Measurements from ENCODE around the gene LAMB1. TPM values are rescaled to one million over a fixed set of nuclear protein-coding genes. Genes with fewer than 3 reads are reported as not detected.

The LAMB1 gene
- polyA plus RNA-seq, 1 donor from 2014 or later: not detected

GRCh38 chr7:107975394-107976013 lies 27.5 kb downstream of the LAMB1 start:
- Mint-ChIP-seq H3K27me3 (peaks cover 1% of the 10 kb centered on the region), H3K27ac (no peak overlapping the region), H3K9me3 (no peaks in the 10 kb centered on the region), H3K36me3 (no peaks in the 10 kb centered on the region), H3K4me1 (no peaks in the 10 kb centered on the region), H3K4me3 (no peak overlapping the region)

GRCh38 chr7:107973861-107974260 lies 29.1 kb downstream of the LAMB1 start:
- Mint-ChIP-seq H3K9me3 (no peaks in the 10 kb centered on the region), H3K27me3 (peaks cover 4% of the 10 kb centered on the region), H3K4me3 (no peak overlapping the region), H3K36me3 (no peaks in the 10 kb centered on the region), H3K4me1 (no peaks in the 10 kb centered on the region), H3K27ac (no peak overlapping the region)

- Mint-ChIP-seq H3K4me1 (no peaks in the 10 kb centered on the region), H3K9me3 (no peaks in the 10 kb centered on the region), H3K36me3 (no peaks in the 10 kb centered on the region), H3K27ac (no peak overlapping the region), H3K4me3 (no peak overlapping the region), H3K27me3 (peaks cover 4% of the 10 kb centered on the region)
Measured at GRCh38 chr7:107972941-107973376, 30.0 kb downstream of the LAMB1 start.

- H3K4me3 Mint-ChIP-seq: no peak overlapping the region
- peaks cover 3% of the 10 kb centered on the region for H3K27me3 Mint-ChIP-seq
- H3K36me3 Mint-ChIP-seq: no peaks in the 10 kb centered on the region
- no peaks in the 10 kb centered on the region for H3K4me1 Mint-ChIP-seq
- H3K27ac Mint-ChIP-seq: no peak overlapping the region
- H3K9me3 Mint-ChIP-seq: no peaks in the 10 kb centered on the region
Measured at GRCh38 chr7:107972075-107972482, 30.9 kb downstream of the LAMB1 start.

GRCh38 chr7:107971613-107972012 lies 31.3 kb downstream of the LAMB1 start:
- Mint-ChIP-seq H3K9me3 (no peaks in the 10 kb centered on the region), H3K27me3 (peaks cover 3% of the 10 kb centered on the region), H3K36me3 (no peaks in the 10 kb centered on the region), H3K4me1 (no peaks in the 10 kb centered on the region), H3K27ac (no peak overlapping the region), H3K4me3 (no peak overlapping the region)

- Mint-ChIP-seq H3K9me3 (no peaks in the 10 kb centered on the region), H3K27ac (no peak overlapping the region), H3K4me3 (no peak overlapping the region), H3K27me3 (peaks cover 3% of the 10 kb centered on the region), H3K36me3 (no peaks in the 10 kb centered on the region), H3K4me1 (no peaks in the 10 kb centered on the region)
Measured at GRCh38 chr7:107971100-107971499, 31.9 kb downstream of the LAMB1 start.

- no peaks in the 10 kb centered on the region for H3K9me3 Mint-ChIP-seq
- H3K27ac Mint-ChIP-seq: no peak overlapping the region
- no peak overlapping the region for H3K4me3 Mint-ChIP-seq
- no peaks in the 10 kb centered on the region for H3K36me3 Mint-ChIP-seq
- H3K27me3 Mint-ChIP-seq: peaks cover 6% of the 10 kb centered on the region
- H3K4me1 Mint-ChIP-seq: no peaks in the 10 kb centered on the region
Measured at GRCh38 chr7:107969856-107970255, 33.1 kb downstream of the LAMB1 start.

- peaks cover 8% of the 10 kb centered on the region for H3K27me3 Mint-ChIP-seq
- no peak overlapping the region for H3K4me3 Mint-ChIP-seq
- H3K9me3 Mint-ChIP-seq: no peaks in the 10 kb centered on the region
- no peak overlapping the region for H3K27ac Mint-ChIP-seq
- H3K36me3 Mint-ChIP-seq: no peaks in the 10 kb centered on the region
- no peaks in the 10 kb centered on the region for H3K4me1 Mint-ChIP-seq
Measured at GRCh38 chr7:107968449-107968848, 34.5 kb downstream of the LAMB1 start.

GRCh38 chr7:107967420-107967819 lies 35.5 kb downstream of the LAMB1 start:
- H3K4me1 Mint-ChIP-seq: no peaks in the 10 kb centered on the region
- no peak overlapping the region for H3K4me3 Mint-ChIP-seq
- H3K36me3 Mint-ChIP-seq: no peaks in the 10 kb centered on the region
- no peaks in the 10 kb centered on the region for H3K9me3 Mint-ChIP-seq
- no peak overlapping the region for H3K27ac Mint-ChIP-seq
- H3K27me3 Mint-ChIP-seq: peaks cover 8% of the 10 kb centered on the region

- no peak overlapping the region for H3K27ac Mint-ChIP-seq
Measured at GRCh38 chr7:107966711-107967110, 36.2 kb downstream of the LAMB1 start.

GRCh38 chr7:107964510-107964909 lies 38.5 kb downstream of the LAMB1 start:
- Mint-ChIP-seq H3K36me3 (peaks cover 2% of the 10 kb centered on the region), H3K27me3 (peaks cover 5% of the 10 kb centered on the region), H3K9me3 (no peaks in the 10 kb centered on the region), H3K27ac (no peak overlapping the region), H3K4me3 (no peak overlapping the region), H3K4me1 (no peaks in the 10 kb centered on the region)

More at GRCh38 chr7:107966711-107967110, 36.2 kb downstream of the LAMB1 start:
- Mint-ChIP-seq H3K27me3 (peaks cover 8% of the 10 kb centered on the region), H3K36me3 (no peaks in the 10 kb centered on the region), H3K4me1 (no peaks in the 10 kb centered on the region), H3K4me3 (no peak overlapping the region), H3K9me3 (no peaks in the 10 kb centered on the region)

- H3K36me3 Mint-ChIP-seq: peaks cover 2% of the 10 kb centered on the region
- H3K4me1 Mint-ChIP-seq: no peaks in the 10 kb centered on the region
- no peak overlapping the region for H3K4me3 Mint-ChIP-seq
- H3K27me3 Mint-ChIP-seq: peaks cover 5% of the 10 kb centered on the region
- no peak overlapping the region for H3K27ac Mint-ChIP-seq
- H3K9me3 Mint-ChIP-seq: no peaks in the 10 kb centered on the region
Measured at GRCh38 chr7:107962817-107963216, 40.1 kb downstream of the LAMB1 start.

- Mint-ChIP-seq H3K36me3 (peaks cover 2% of the 10 kb centered on the region), H3K4me3 (no peak overlapping the region), H3K4me1 (no peaks in the 10 kb centered on the region), H3K27ac (no peak overlapping the region), H3K27me3 (peaks cover 5% of the 10 kb centered on the region), H3K9me3 (no peaks in the 10 kb centered on the region)
Measured at GRCh38 chr7:107961405-107961804, 41.6 kb downstream of the LAMB1 start.

GRCh38 chr7:107960272-107960671 lies 42.7 kb downstream of the LAMB1 start:
- Mint-ChIP-seq H3K4me1 (no peaks in the 10 kb centered on the region), H3K27ac (no peak overlapping the region), H3K36me3 (peaks cover 2% of the 10 kb centered on the region), H3K27me3 (peaks cover 7% of the 10 kb centered on the region), H3K4me3 (no peak overlapping the region), H3K9me3 (no peaks in the 10 kb centered on the region)

GRCh38 chr7:107959527-107959898 lies 43.4 kb downstream of the LAMB1 start:
- Mint-ChIP-seq H3K36me3 (peaks cover 2% of the 10 kb centered on the region), H3K9me3 (no peaks in the 10 kb centered on the region), H3K4me3 (no peak overlapping the region), H3K27ac (no peak overlapping the region), H3K27me3 (peaks cover 2% of the 10 kb centered on the region), H3K4me1 (no peaks in the 10 kb centered on the region)

GRCh38 chr7:107958764-107959526 lies 44.0 kb downstream of the LAMB1 start:
- no peak overlapping the region for H3K27ac Mint-ChIP-seq
- H3K36me3 Mint-ChIP-seq: peaks cover 2% of the 10 kb centered on the region
- peaks cover 2% of the 10 kb centered on the region for H3K27me3 Mint-ChIP-seq
- H3K4me3 Mint-ChIP-seq: no peak overlapping the region
- no peaks in the 10 kb centered on the region for H3K9me3 Mint-ChIP-seq
- no peaks in the 10 kb centered on the region for H3K4me1 Mint-ChIP-seq

Data from IgD-negative memory B cell (primary cell).